ENCODE measurements around the gene MYO5C. TPM values are rescaled to one million over a fixed set of nuclear protein-coding genes. Genes with fewer than 3 reads are reported as not detected.

Gene MYO5C
- total RNA-seq, 2 donors from 2014 or later, result 19.1 to 26.7 TPM

- H3K4me3 ChIP-seq (ENCODE audit: low read length), result no peak overlapping the region
Measured at GRCh38 chr15:52161406-52161966, 134.1 kb downstream of the MYO5C start.

DNA sequence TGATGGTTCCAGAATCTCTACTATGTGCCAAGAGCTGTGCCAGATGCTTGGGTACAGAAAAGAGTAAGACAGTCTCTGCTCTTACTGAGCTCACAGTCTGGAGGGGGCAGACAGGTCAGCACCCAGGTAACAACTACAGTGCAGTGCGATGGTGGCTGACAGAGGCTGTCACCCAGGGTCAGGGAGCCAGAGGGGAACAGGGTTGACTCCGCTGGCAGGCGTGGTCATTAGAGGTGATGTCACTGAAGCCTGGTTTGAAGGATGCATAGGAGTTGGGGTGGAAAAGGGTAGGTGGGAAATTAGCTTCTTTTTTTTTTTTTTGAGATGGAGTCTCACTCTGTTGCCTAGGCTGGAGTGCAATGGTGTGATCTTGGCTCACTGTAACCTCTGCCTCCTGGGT is 136.0 kb downstream of the MYO5C start:
- WGBS, 2 experiments (ENCODE audit: insufficient coverage in 1 of 2, insufficient read length in 1 of 2), result 88% methylated on average over 3 of the region's 3 CpGs; no CpG with 5 or more reads in 1 of the 2 experiments
- H3K4me3 ChIP-seq (ENCODE audit: low read length), result no peak overlapping the region
- no peak overlapping the region for H3K27ac Mint-ChIP-seq
- H3K36me3 ChIP-seq (ENCODE audit: control insufficient read depth, insufficient read depth, low read length), result no peaks in the 10 kb centered on the region
- no peak overlapping the region for H3K9ac ChIP-seq (ENCODE audit: extremely low read depth, low read length, poor library complexity, severe bottlenecking)
- peaks cover 1% of the 10 kb centered on the region for H3K4me1 Mint-ChIP-seq
- TF ChIP-seq, protein P1, sequence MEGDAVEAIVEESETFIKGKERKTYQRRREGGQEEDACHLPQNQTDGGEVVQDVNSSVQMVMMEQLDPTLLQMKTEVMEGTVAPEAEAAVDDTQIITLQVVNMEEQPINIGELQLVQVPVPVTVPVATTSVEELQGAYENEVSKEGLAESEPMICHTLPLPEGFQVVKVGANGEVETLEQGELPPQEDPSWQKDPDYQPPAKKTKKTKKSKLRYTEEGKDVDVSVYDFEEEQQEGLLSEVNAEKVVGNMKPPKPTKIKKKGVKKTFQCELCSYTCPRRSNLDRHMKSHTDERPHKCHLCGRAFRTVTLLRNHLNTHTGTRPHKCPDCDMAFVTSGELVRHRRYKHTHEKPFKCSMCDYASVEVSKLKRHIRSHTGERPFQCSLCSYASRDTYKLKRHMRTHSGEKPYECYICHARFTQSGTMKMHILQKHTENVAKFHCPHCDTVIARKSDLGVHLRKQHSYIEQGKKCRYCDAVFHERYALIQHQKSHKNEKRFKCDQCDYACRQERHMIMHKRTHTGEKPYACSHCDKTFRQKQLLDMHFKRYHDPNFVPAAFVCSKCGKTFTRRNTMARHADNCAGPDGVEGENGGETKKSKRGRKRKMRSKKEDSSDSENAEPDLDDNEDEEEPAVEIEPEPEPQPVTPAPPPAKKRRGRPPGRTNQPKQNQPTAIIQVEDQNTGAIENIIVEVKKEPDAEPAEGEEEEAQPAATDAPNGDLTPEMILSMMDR (conservative IDR thresholded peaks at IDR 0.05), result no peak
- H3K4me1 ChIP-seq (ENCODE audit: control insufficient read depth, insufficient read depth, low read length), result no peaks in the 10 kb centered on the region
- no peaks in the 10 kb centered on the region for H3K9me3 ChIP-seq (ENCODE audit: control insufficient read depth, low read length)
- H3K27ac ChIP-seq (ENCODE audit: low read depth, low read length), result no peak overlapping the region
- H3K9me3 Mint-ChIP-seq, result no peaks in the 10 kb centered on the region
- H3K36me3 Mint-ChIP-seq (ENCODE audit: low read depth), result no peaks in the 10 kb centered on the region
- peak; percentile 18 for DNase-seq
- H3K27me3 ChIP-seq (ENCODE audit: control insufficient read depth, insufficient read depth, low read length, poor library complexity, severe bottlenecking), result no peaks in the 10 kb centered on the region
- no peak overlapping the region for H3K4me3 Mint-ChIP-seq
- no peaks in the 10 kb centered on the region for H3K27me3 Mint-ChIP-seq (ENCODE audit: insufficient read depth)

More at GRCh38 chr15:52161406-52161966, 134.1 kb downstream of the MYO5C start:
- Histone ChIP-seq H3K27ac (ENCODE audit: low read depth, low read length) (no peak overlapping the region), H3K27me3 (ENCODE audit: control insufficient read depth, insufficient read depth, low read length, poor library complexity, severe bottlenecking) (no peaks in the 10 kb centered on the region), H3K9ac (ENCODE audit: extremely low read depth, low read length, poor library complexity, severe bottlenecking) (no peak overlapping the region), H3K4me1 (ENCODE audit: control insufficient read depth, insufficient read depth, low read length) (no peaks in the 10 kb centered on the region), H3K9me3 (ENCODE audit: control insufficient read depth, low read length) (no peaks in the 10 kb centered on the region), H3K36me3 (ENCODE audit: control insufficient read depth, insufficient read depth, low read length) (no peaks in the 10 kb centered on the region)
- Mint-ChIP-seq H3K9me3 (no peaks in the 10 kb centered on the region), H3K27me3 (ENCODE audit: insufficient read depth) (no peaks in the 10 kb centered on the region), H3K4me3 (no peak overlapping the region), H3K36me3 (ENCODE audit: low read depth) (no peaks in the 10 kb centered on the region), H3K27ac (no peak overlapping the region), H3K4me1 (peaks cover 5% of the 10 kb centered on the region)
- DNase-seq, result peak; percentile 22
- TF ChIP-seq, protein P1 (conservative IDR thresholded peaks at IDR 0.05), result no peak
- WGBS, 2 experiments (ENCODE audit: insufficient coverage in 1 of 2, insufficient read length in 1 of 2), result 95 to 99% methylated on average over 12 to 13 of the region's 13 CpGs

DNA sequence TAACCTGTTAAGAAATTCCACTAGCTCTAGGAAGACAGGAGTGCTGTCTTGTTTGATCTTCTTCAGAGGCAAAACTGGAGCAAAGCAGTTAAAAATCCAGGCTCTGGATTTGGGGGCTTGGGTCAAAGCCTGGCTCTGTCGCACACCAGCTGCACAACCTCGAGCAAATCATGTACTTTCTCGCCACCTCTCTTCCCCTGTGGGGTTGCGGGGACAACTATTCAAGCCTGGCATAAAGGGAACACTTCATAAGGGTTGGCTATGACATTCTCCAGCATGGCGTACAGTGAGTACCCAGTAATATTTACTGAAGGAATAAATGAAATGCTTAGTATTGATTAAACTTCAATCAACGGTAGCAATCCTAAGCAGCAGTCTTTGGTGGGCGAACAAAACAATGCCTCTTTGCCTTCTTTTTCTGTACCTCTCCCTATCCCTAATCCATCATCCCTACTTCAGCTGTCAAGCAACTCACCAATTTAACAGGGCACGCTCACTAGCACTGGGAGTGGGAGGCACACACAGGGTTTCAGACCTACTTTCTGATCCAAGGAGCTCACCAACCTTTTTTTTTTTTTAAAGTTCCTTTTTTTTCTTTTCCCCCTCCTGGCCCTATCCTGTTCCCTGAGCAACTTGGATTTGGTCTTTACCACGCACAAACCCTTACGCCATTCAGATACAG is 137.4 kb downstream of the MYO5C start:
- TF ChIP-seq, protein P1 (conservative IDR thresholded peaks at IDR 0.05), result no peak
- 84 to 90% methylated on average over 6 to 10 of the region's 10 CpGs for WGBS, 2 experiments (ENCODE audit: insufficient coverage in 1 of 2, insufficient read length in 1 of 2)
- Mint-ChIP-seq H3K36me3 (ENCODE audit: low read depth) (no peaks in the 10 kb centered on the region), H3K9me3 (no peaks in the 10 kb centered on the region), H3K4me3 (no peak overlapping the region), H3K4me1 (no peaks in the 10 kb centered on the region), H3K27me3 (ENCODE audit: insufficient read depth) (no peaks in the 10 kb centered on the region), H3K27ac (no peak overlapping the region)
- no peak overlapping the region for H3K4me3 ChIP-seq (ENCODE audit: low read length)
- peak; percentile 15 for DNase-seq
- no peaks in the 10 kb centered on the region for H3K36me3 ChIP-seq (ENCODE audit: control insufficient read depth, insufficient read depth, low read length)
- no peak overlapping the region for H3K9ac ChIP-seq (ENCODE audit: extremely low read depth, low read length, poor library complexity, severe bottlenecking)
- H3K27ac ChIP-seq (ENCODE audit: low read depth, low read length), result peak overlapping the region; percentile 12
- no peaks in the 10 kb centered on the region for H3K27me3 ChIP-seq (ENCODE audit: control insufficient read depth, insufficient read depth, low read length, poor library complexity, severe bottlenecking)
- no peaks in the 10 kb centered on the region for H3K9me3 ChIP-seq (ENCODE audit: control insufficient read depth, low read length)
- H3K4me1 ChIP-seq (ENCODE audit: control insufficient read depth, insufficient read depth, low read length), result no peaks in the 10 kb centered on the region

Data from endodermal cell (in vitro differentiated cells).